SU-DHL-6 (cell line): ENCODE results near the gene ASB2.

Experiments
- CTCF ChIP-seq: fragments of 200-600 bp; sonication (generic); IDR thresholded peaks from one replicate; pipeline ENCODE4 v1.5.1; 2017; ENCODE audit warnings: antibody characterized with exemption, mild to moderate bottlenecking, low read length, moderate library complexity; ENCODE audit not compliant: insufficient read depth, poor library complexity, severe bottlenecking
- EZH2phosphoT487 ChIP-seq: fragments of 200-600 bp; sonication (generic), shearing (Covaris generic); conservative IDR thresholded peaks from 2 replicates; pipeline ENCODE4 v1.6.1; 2018; ENCODE audit warnings: mild to moderate bottlenecking, antibody characterized with exemption, low read length, moderate library complexity, mixed read lengths

- no peak for TF ChIP-seq CTCF
- no peak for TF ChIP-seq EZH2phosphoT487
These were observed 41.9 kb upstream of the ASB2 start for GRCh38 chr14:94018308-94018707.
